A549 (cell line): Measurements from ENCODE around the gene NDRG4.

Source experiments
- CTCF ChIP-seq: fragments of >200 bp; sonication (Bioruptor Twin); formaldehyde crosslinking; IDR thresholded peaks from 3 replicates; pipeline ENCODE4 v1.5.1; 2016
- POLR2A ChIP-seq: IDR thresholded peaks from 2 replicates; pipeline ENCODE4 v1.6.1; 2012; ENCODE audit warnings: mild to moderate bottlenecking, low read length

GRCh38 chr16:58535100-58535499 lies 35.2 kb downstream of the NDRG4 start:
- TF ChIP-seq POLR2A = no peak
- TF ChIP-seq CTCF = no peak
